Memory B cell (primary cell): ENCODE results near the gene MAN1A2.
A peak's percentile ranks its signal among the peaks of the same experiment; 100 is the strongest.

Source experiments
- ATAC-seq: fragments of 150-1000 bp; cut with Tn5 transposase; 2 replicates; pipeline ENCODE4 v1.10.0; 2021; ENCODE audit warnings: low read depth, mild to moderate bottlenecking, moderate library complexity
- DNase-seq, 2 donors: peaks; one replicate each; pipeline ENCODE4 v3.0.0; 2022; ENCODE audit warnings: low spot score in 2 of 2
- H3K27ac Mint-ChIP-seq: one replicate; pipeline ENCODE4 v1.8.0; 2022; ENCODE audit warnings: mild to moderate bottlenecking, moderate library complexity, mixed read lengths
- H3K27me3 Mint-ChIP-seq: one replicate; pipeline ENCODE4 v1.8.0; 2022; ENCODE audit warnings: mixed read lengths
- H3K36me3 Mint-ChIP-seq: one replicate; pipeline ENCODE4 v1.8.0; 2022; ENCODE audit warnings: mild to moderate bottlenecking, mixed read lengths
- H3K4me1 Mint-ChIP-seq: one replicate; pipeline ENCODE4 v1.8.0; 2022; ENCODE audit warnings: mixed read lengths
- H3K4me3 Mint-ChIP-seq: one replicate; pipeline ENCODE4 v1.8.0; 2022; ENCODE audit warnings: mild to moderate bottlenecking, moderate library complexity, mixed read lengths
- H3K9me3 Mint-ChIP-seq: one replicate; pipeline ENCODE4 v1.8.0; 2022; ENCODE audit warnings: mixed read lengths

MAN1A2 gene

DNA sequence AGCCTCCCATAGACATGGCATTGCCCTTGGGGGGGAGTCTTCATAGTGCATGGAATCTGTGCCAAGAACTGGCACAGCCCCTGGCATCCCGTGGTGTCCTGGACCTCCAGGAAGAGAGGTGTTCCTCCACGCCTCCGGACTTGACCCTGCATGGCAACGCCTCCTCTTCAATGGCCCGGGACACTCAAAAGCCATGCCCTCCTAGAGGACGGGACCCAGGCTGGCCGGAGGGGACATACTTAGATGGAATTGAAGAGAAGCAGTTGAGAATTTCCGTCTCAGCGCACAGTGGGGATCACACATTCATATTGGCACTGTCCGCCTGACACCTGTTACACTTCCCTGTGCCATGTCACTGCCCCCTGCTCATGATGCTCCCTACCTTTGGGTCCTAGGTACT, 200.2 kb downstream of the MAN1A2 start:
- Mint-ChIP-seq H3K4me1 (peaks cover 18% of the 10 kb centered on the region), H3K9me3 (no peaks in the 10 kb centered on the region), H3K27ac (no peak overlapping the region), H3K4me3 (no peak overlapping the region), H3K27me3 (peaks cover 2% of the 10 kb centered on the region), H3K36me3 (no peaks in the 10 kb centered on the region)
- no peak for DNase-seq
- ATAC-seq = no peak

GRCh38 chr1:117567976-117568375, 200.7 kb downstream of the MAN1A2 start:
- no peak for ATAC-seq
- no peaks in the 10 kb centered on the region for H3K36me3 Mint-ChIP-seq
- no peak for DNase-seq
- peaks cover 23% of the 10 kb centered on the region for H3K4me1 Mint-ChIP-seq
- H3K4me3 Mint-ChIP-seq = no peak overlapping the region
- peaks cover 2% of the 10 kb centered on the region for H3K27me3 Mint-ChIP-seq
- H3K27ac Mint-ChIP-seq = no peak overlapping the region
- H3K9me3 Mint-ChIP-seq = no peaks in the 10 kb centered on the region

GRCh38 chr1:117568999-117569398, 201.8 kb downstream of the MAN1A2 start:
- Mint-ChIP-seq H3K9me3 (no peaks in the 10 kb centered on the region), H3K27ac (no peak overlapping the region), H3K4me1 (peaks cover 23% of the 10 kb centered on the region), H3K4me3 (no peak overlapping the region), H3K27me3 (no peaks in the 10 kb centered on the region), H3K36me3 (no peaks in the 10 kb centered on the region)
- ATAC-seq (no peak), DNase-seq (no peak)

DNA sequence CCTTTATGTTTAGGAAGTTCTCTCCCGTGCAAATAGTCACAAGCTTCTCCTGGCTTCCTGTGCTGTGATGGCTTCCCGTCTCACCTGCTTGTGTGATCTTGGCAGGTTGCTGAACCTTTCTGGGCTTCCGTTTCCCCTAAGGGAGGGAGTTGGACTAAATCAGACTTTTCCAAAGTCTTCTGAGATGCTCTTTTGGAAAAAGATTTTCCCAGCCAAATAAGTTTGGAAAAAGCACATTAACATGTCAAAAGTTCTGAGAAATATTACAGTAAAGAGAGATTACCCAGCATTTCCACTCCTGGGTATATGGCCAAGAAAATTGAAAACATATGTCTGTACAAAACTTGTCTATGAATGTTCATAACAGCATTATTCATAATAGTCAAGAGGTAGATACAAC, 202.6 kb downstream of the MAN1A2 start:
- no peaks in the 10 kb centered on the region for H3K9me3 Mint-ChIP-seq
- peaks cover 20% of the 10 kb centered on the region for H3K4me1 Mint-ChIP-seq
- no peaks in the 10 kb centered on the region for H3K27me3 Mint-ChIP-seq
- ATAC-seq = no peak
- DNase-seq = no peak
- no peak overlapping the region for H3K4me3 Mint-ChIP-seq
- H3K27ac Mint-ChIP-seq = no peak overlapping the region
- no peaks in the 10 kb centered on the region for H3K36me3 Mint-ChIP-seq

- H3K27ac Mint-ChIP-seq = no peak overlapping the region
- H3K4me1 Mint-ChIP-seq = peaks cover 23% of the 10 kb centered on the region
- DNase-seq (peak in 1 of 2 donors; percentile 7), ATAC-seq (peak; percentile 74)
- no peak overlapping the region for H3K4me3 Mint-ChIP-seq
- no peaks in the 10 kb centered on the region for H3K36me3 Mint-ChIP-seq
- H3K27me3 Mint-ChIP-seq = no peaks in the 10 kb centered on the region
- H3K9me3 Mint-ChIP-seq = no peaks in the 10 kb centered on the region
Observed at GRCh38 chr1:117570988-117571409, 203.8 kb downstream of the MAN1A2 start.

- no peaks in the 10 kb centered on the region for H3K36me3 Mint-ChIP-seq
- no peak overlapping the region for H3K4me3 Mint-ChIP-seq
- DNase-seq (no peak), ATAC-seq (no peak)
- H3K9me3 Mint-ChIP-seq = no peaks in the 10 kb centered on the region
- peak overlapping the region; percentile 73 for H3K27ac Mint-ChIP-seq
- no peaks in the 10 kb centered on the region for H3K27me3 Mint-ChIP-seq
- peaks cover 23% of the 10 kb centered on the region for H3K4me1 Mint-ChIP-seq
Observed at GRCh38 chr1:117571496-117571895, 204.2 kb downstream of the MAN1A2 start.

DNA sequence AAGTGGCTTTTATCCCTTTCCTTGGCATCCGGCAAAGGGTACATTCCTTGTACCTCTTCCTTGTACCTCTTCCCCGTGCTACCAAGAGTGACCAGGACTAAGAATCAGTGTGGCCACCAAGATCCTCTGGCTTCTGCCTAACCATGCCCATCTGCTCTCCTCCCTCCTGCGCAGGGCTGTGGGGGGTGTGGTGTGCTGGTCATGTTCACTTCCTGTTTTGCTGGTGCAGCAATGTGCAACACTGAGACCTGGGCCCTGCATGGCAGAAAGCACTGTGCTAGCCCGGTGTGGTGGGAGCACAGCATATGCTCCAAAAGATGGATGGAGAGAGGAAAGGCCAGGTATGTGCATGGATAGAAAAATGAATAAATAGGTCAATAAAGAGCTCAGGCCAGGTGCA, 205.3 kb downstream of the MAN1A2 start:
- peak overlapping the region; percentile 12 for H3K27ac Mint-ChIP-seq
- H3K27me3 Mint-ChIP-seq = no peaks in the 10 kb centered on the region
- no peaks in the 10 kb centered on the region for H3K9me3 Mint-ChIP-seq
- H3K4me1 Mint-ChIP-seq = peaks cover 23% of the 10 kb centered on the region
- H3K36me3 Mint-ChIP-seq = no peaks in the 10 kb centered on the region
- peak overlapping the region; percentile 39 for H3K4me3 Mint-ChIP-seq
- DNase-seq (peak; percentile 31 to 49), ATAC-seq (peak; percentile 91)

- no peak overlapping the region for H3K27ac Mint-ChIP-seq
- peaks cover 23% of the 10 kb centered on the region for H3K4me1 Mint-ChIP-seq
- H3K9me3 Mint-ChIP-seq = no peaks in the 10 kb centered on the region
- no peak for DNase-seq
- no peak for ATAC-seq
- no peaks in the 10 kb centered on the region for H3K36me3 Mint-ChIP-seq
- no peak overlapping the region for H3K4me3 Mint-ChIP-seq
- H3K27me3 Mint-ChIP-seq = no peaks in the 10 kb centered on the region
Observed at GRCh38 chr1:117573386-117574023, 206.3 kb downstream of the MAN1A2 start.

- Mint-ChIP-seq H3K36me3 (no peaks in the 10 kb centered on the region), H3K27ac (peak overlapping the region; percentile 18), H3K4me3 (no peak overlapping the region), H3K27me3 (no peaks in the 10 kb centered on the region), H3K9me3 (no peaks in the 10 kb centered on the region), H3K4me1 (peaks cover 23% of the 10 kb centered on the region)
- ATAC-seq (no peak), DNase-seq (no peak)
Observed at GRCh38 chr1:117574161-117574835, 207.0 kb downstream of the MAN1A2 start.

DNA sequence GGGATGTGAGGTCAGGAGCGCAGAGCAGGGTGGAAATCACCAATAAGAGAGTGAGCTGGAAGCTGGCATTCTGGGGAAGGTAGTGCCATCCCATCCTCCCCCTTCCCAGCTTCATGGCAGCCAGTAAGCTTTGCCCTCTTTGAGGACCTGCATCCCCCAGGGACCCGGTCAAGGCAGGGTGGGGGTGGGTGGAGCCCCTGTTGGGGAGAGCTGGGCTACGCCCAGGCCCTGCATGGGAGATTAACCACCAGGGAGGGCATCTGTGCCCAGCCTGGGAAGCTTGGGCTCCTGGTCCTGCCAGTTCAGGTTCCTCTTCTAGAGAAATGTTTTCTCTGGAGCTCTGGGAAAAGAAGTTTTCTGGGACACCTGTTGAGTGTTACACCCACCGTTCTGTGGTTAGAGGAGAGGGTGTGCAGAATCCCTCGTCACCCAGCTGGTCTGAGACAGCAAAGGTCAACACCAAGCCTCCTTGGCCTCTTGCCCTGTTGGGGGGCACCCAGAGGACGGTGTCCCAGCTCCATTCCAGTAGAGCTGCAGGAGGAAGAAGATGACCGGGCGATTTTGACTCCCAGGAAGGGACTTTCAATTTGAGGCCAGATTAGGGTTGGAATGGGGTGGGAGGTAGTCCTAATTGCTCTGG, 208.5 kb downstream of the MAN1A2 start:
- Mint-ChIP-seq H3K27ac (no peak overlapping the region), H3K36me3 (no peaks in the 10 kb centered on the region), H3K27me3 (peaks cover under 1% of the 10 kb centered on the region), H3K9me3 (no peaks in the 10 kb centered on the region), H3K4me3 (no peak overlapping the region), H3K4me1 (peaks cover 27% of the 10 kb centered on the region)
- DNase-seq (no peak), ATAC-seq (no peak)

GRCh38 chr1:117576236-117576635, 209.0 kb downstream of the MAN1A2 start:
- DNase-seq (no peak), ATAC-seq (no peak)
- no peak overlapping the region for H3K27ac Mint-ChIP-seq
- H3K4me3 Mint-ChIP-seq = no peak overlapping the region
- H3K36me3 Mint-ChIP-seq = no peaks in the 10 kb centered on the region
- H3K27me3 Mint-ChIP-seq = peaks cover 3% of the 10 kb centered on the region
- peaks cover 25% of the 10 kb centered on the region for H3K4me1 Mint-ChIP-seq
- no peaks in the 10 kb centered on the region for H3K9me3 Mint-ChIP-seq

DNA sequence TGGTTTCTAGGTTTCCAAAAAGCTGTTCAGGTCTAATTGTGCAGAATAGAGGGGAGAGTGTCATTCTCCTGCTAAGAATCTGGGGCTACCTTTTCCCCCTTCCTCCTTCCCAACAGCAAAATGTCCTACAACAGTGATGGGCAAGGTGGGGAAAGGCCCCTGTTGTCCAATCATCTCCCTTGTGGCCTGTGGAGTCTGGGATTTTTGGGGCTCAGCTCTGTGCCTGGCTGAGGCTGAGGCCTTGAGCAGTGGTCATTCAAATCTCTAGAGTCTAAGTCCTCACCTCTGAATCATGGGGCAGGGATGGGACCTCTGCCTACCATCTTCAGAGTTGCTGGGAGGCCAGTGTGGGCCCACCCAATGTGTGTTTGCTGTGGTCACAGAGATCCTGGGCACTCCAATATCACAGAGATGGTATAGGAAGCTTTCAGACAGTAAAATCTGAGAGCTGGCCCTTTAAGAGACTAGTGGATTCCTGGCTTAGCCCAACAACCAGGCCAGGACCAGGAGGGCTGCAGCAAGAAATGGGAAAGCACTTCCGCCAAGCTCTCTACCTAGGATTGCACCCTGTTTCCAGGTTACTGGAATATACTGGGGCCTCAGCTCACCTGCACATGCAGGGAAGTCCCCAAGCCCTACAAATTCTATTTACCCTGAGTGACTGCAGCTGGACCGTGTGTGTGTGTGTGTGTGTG, 210.1 kb downstream of the MAN1A2 start:
- H3K4me1 Mint-ChIP-seq = peaks cover 16% of the 10 kb centered on the region
- H3K9me3 Mint-ChIP-seq = no peaks in the 10 kb centered on the region
- no peak overlapping the region for H3K27ac Mint-ChIP-seq
- no peak overlapping the region for H3K4me3 Mint-ChIP-seq
- DNase-seq (no peak), ATAC-seq (no peak)
- no peaks in the 10 kb centered on the region for H3K36me3 Mint-ChIP-seq
- peaks cover 3% of the 10 kb centered on the region for H3K27me3 Mint-ChIP-seq

DNA sequence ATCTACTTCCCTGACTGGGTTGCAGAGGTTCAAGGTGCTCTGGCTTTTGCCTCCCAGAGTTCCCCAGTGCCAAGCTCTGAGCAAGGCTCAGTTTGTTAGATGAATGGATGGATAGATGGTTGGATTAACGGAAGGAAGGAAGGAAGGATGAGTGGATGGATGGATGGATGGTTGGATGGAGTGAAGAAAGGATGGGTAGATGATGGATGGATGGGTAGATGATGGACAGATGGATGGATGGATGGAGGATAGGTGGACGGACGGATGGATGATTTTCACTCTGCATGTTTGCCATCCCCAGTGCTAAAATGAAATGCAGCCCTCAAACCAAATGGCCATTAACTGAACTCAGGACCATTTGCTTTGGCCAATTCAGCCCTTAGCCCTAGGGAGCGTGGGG, 211.2 kb downstream of the MAN1A2 start:
- H3K9me3 Mint-ChIP-seq = peaks cover 2% of the 10 kb centered on the region
- DNase-seq = no peak
- no peaks in the 10 kb centered on the region for H3K36me3 Mint-ChIP-seq
- H3K27me3 Mint-ChIP-seq = peaks cover 3% of the 10 kb centered on the region
- H3K4me3 Mint-ChIP-seq = no peak overlapping the region
- no peak overlapping the region for H3K27ac Mint-ChIP-seq
- ATAC-seq = no peak
- peaks cover 12% of the 10 kb centered on the region for H3K4me1 Mint-ChIP-seq
